Muscle layer of duodenum (tissue), 2 donors: Measurements from ENCODE around the gene COL18A1.

ENCODE experiments used
- H3K27ac ChIP-seq: one replicate; pipeline ENCODE4 v1.7.0; 2013; ENCODE audit warnings: mild to moderate bottlenecking, low read length
- H3K27me3 ChIP-seq: one replicate; pipeline ENCODE4 v1.7.0; 2013; ENCODE audit warnings: low read depth, mild to moderate bottlenecking, control low read depth, low read length
- H3K36me3 ChIP-seq, 2 donors: one replicate each; pipeline ENCODE4 v1.7.0; 2013; ENCODE audit warnings: low read length in 2 of 2, control low read depth in 1 of 2, mild to moderate bottlenecking in 1 of 2; ENCODE audit not compliant: insufficient read depth in 2 of 2, control insufficient read depth in 1 of 2
- H3K4me1 ChIP-seq, 2 donors: one replicate each; pipeline ENCODE4 v1.7.0; 2013; ENCODE audit warnings: low read length in 2 of 2, mild to moderate bottlenecking in 2 of 2, control low read depth in 1 of 2, moderate library complexity in 1 of 2; ENCODE audit not compliant: insufficient read depth in 2 of 2, control insufficient read depth in 1 of 2
- H3K4me3 ChIP-seq, 2 donors: one replicate each; pipeline ENCODE4 v1.7.0; 2013; ENCODE audit warnings: low read length in 2 of 2, low read depth in 1 of 2, mild to moderate bottlenecking in 1 of 2
- H3K9me3 ChIP-seq, 2 donors: one replicate each; pipeline ENCODE4 v1.7.0; 2013; ENCODE audit warnings: low read length in 2 of 2, control low read depth in 1 of 2, mild to moderate bottlenecking in 1 of 2; ENCODE audit not compliant: control insufficient read depth in 1 of 2
- donor health status: healthy.

The COL18A1 gene

DNA sequence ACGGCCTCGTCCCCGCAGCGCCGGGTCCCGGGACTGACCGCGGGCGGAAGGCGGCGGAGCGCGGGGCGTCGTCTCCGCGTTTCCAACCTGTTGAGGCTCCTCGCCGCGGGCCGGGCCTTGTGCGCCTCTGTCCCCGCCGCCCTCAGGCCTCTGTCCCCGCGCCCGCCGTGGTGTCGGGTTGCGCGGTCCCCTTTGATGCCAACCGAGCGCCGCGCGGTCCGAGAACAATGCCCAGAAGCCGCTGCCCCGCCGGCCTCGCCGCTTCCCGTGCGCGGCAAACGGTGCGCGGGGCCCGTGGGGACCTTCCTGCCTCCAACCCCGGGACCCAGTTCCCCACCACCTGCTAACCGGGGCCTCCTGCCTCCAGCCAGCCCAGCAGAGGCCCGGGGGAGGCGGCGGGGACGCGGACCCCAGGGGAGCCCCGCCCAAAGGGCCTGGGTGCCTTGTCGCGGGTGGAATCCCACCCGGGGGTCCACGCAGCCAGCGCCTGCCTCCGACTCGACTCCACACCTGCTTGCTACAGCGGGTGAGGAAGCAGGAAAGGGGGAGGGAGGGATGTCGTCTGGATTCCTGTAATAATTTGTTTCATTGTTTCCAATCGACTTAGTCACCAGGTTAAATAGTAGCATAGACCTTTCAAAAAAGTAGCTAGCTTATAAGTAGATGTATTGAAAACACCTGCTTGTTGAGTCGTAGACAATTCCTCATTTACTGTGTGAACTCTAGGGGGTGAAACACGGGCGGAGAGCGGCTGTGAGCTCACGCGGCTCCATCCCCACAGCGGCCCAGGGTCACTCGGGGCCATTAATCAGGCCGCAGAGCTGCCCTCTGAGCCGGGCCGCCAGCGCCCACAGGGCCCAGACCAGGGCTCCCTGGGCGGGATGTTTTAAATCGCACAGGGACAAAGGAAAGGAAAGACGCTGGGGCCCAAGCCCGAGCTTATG lies 1.1 kb downstream of the COL18A1 start:
- Histone ChIP-seq H3K4me3 (peak overlapping the region; percentile 42 to 63), H3K9me3 (peaks cover 0 to 2% of the 10 kb centered on the region in 2 donors), H3K4me1 (peaks cover 0 to 24% of the 10 kb centered on the region in 2 donors), H3K36me3 (no peaks in the 10 kb centered on the region), H3K27me3 (no peaks in the 10 kb centered on the region), H3K27ac (peak overlapping the region; percentile 36)

DNA sequence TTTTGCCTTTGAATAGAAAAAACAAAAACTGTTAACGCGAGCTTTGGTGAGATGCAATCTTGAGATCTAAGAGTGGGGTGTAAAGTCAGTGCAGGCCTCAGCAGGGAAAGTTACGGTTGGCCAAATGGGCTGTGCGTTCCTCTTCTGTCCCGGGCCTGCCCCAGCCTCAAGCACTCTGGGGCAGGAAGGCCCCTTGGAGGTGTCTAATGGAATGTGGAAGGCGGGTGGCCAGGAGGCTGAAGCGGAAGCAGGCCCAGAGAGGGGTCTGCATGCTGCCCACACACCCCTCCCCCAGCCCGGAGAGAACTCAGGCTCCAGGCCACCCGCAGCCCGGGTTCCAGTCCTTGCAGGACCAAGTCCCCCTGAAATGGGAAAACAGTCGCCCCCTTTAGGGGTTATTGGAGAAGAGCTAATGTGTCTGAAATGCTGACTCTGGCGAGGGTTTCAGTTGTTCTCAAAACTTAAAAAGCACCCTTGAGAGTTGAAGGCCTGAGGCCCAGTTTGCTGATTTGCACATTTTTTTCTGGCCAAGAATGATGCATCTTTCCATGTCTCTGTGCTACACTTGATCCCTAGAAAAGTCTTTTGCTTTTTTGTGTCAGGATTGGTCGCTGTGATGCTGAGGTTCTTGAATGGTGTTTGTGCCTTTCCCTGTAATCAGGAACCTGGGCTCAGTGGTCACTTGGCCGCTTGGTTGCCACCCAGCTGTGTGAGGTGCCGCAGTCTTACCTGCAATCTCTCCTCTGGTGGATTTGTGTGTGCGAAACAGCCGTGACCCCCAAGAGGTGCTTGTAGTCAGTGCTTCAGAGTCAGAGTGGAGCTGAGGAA lies 2.0 kb downstream of the COL18A1 start:
- Histone ChIP-seq H3K9me3 (peaks cover 0 to 2% of the 10 kb centered on the region in 2 donors), H3K27ac (peak overlapping the region; percentile 36), H3K36me3 (no peaks in the 10 kb centered on the region), H3K4me1 (peaks cover 0 to 24% of the 10 kb centered on the region in 2 donors), H3K4me3 (peak overlapping the region; percentile 42 to 63), H3K27me3 (no peaks in the 10 kb centered on the region)

DNA sequence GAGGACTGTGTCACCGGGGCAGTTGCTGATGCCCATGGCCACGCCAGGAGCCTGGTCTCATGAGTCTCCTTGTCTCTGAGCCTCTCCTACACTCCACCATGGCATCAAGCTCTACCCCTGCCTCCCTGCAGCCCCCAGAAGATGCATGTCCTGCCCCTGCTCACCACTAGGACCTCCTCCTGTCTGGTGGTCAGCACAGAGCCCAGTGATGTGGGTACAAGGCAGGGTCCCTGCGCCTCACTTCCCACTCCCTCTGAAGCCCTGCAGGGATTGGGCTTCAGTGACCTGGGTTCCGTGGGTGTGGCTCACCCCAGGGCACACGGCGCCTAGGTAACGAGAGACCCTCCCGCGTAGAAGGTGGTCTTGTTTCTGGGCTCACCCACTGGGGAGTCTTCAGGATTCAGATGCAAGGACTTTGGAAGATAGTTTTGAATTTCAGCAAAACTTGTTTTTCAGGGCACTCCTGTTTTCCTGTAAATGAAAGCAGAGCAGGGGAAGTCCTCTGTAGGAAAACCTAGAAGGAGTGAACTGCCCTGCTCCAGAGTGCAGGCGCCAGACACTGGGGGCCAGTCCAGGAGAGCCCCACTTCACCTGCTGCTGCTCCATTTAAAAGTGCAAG lies 2.8 kb downstream of the COL18A1 start:
- Histone ChIP-seq H3K4me1 (peaks cover 0 to 24% of the 10 kb centered on the region in 2 donors), H3K4me3 (peak overlapping the region in 1 of 2 donors; percentile 42), H3K27ac (no peak overlapping the region), H3K9me3 (no peaks in the 10 kb centered on the region), H3K27me3 (no peaks in the 10 kb centered on the region), H3K36me3 (no peaks in the 10 kb centered on the region)

DNA sequence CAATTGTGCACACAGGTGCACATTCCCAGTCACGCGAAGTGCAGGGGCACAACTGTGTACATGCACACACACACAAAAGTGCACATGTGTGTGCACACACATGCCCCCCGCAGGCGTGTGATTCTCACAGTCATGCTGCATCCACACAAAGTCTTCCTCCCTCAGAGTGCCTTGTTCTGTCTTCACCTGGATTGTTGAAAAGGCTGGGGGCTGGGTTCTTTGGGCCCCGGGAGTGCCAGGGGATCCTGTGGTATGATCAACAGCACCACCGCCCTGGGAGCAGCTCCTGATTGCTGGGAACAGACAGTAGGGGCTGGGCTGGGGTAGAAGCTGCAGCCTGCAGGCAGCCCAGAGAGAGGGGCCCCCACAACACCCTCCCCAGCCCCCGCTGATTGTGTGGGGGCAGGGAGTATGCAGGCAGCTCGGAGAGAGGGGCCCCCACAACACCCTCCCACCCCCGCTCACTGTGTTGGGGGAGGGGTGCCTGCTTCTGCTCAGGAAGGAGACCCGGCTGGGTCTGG lies 3.4 kb downstream of the COL18A1 start:
- H3K4me1 ChIP-seq, result peaks cover 0 to 24% of the 10 kb centered on the region in 2 donors
- H3K36me3 ChIP-seq, result no peaks in the 10 kb centered on the region
- no peaks in the 10 kb centered on the region for H3K27me3 ChIP-seq
- no peak overlapping the region for H3K27ac ChIP-seq
- H3K4me3 ChIP-seq, result no peak overlapping the region
- no peaks in the 10 kb centered on the region for H3K9me3 ChIP-seq

DNA sequence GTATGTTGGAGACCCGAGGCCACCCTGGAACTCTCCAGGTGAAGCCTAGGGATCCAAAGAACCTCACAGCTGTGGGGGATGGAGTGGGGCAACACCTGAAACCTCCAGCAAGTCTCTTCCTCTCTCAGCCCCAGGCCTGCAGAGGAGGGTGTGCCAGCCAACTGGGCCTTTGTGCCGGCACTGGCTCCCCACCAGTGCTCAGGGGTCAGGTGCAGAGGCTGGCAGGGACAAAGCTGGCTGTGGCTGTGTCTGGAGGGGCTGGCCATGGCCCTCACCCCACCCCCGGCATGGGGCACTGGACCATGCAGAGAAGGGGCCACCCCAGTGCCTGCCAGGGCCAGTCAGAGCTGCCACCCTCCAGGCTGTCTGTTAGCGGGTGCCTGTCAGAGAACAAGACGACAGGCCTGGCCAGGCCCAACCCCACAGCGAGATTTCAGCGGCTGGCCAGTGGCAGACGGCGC lies 3.9 kb downstream of the COL18A1 start:
- H3K27ac ChIP-seq, result no peak overlapping the region
- H3K4me3 ChIP-seq, result no peak overlapping the region
- no peaks in the 10 kb centered on the region for H3K36me3 ChIP-seq
- H3K9me3 ChIP-seq, result no peaks in the 10 kb centered on the region
- no peaks in the 10 kb centered on the region for H3K27me3 ChIP-seq
- peaks cover 0 to 24% of the 10 kb centered on the region in 2 donors for H3K4me1 ChIP-seq

DNA sequence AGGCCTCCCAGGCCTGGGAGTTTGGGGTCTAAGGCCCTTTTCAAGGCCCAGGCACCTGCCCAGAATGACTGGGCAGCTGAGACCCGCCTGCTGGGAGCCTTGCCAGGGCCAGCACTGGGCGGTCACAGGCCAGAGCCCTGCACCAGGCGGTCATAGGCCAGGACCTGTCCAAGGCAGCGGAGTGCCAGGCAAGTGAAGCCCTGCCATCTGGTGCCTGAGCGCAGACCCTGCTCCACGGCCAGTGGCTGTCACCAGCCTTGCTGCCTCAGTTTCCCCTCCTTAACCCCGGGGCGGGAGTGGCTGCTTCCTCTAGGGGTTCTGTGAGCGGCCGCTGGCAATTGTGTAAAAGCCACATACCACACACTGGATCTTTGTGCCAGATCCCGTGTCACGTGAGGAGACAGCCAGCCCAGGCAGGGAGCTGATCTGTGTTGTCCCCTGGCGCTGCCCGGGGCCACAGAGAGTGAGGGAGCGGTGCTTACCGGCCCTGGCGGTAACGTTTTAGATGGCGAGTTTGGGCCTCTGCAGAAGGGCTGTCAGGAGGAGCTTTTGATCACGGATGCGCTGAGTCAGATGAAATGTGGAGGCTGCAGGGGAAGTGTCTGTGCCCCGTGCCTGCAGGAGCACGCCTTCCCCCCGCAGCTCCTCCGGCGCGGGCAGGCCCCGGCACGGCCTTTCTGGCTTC lies 4.6 kb downstream of the COL18A1 start:
- Histone ChIP-seq H3K36me3 (no peaks in the 10 kb centered on the region), H3K4me3 (no peak overlapping the region), H3K27me3 (no peaks in the 10 kb centered on the region), H3K9me3 (no peaks in the 10 kb centered on the region), H3K27ac (no peak overlapping the region), H3K4me1 (peaks cover 0 to 18% of the 10 kb centered on the region in 2 donors)

DNA sequence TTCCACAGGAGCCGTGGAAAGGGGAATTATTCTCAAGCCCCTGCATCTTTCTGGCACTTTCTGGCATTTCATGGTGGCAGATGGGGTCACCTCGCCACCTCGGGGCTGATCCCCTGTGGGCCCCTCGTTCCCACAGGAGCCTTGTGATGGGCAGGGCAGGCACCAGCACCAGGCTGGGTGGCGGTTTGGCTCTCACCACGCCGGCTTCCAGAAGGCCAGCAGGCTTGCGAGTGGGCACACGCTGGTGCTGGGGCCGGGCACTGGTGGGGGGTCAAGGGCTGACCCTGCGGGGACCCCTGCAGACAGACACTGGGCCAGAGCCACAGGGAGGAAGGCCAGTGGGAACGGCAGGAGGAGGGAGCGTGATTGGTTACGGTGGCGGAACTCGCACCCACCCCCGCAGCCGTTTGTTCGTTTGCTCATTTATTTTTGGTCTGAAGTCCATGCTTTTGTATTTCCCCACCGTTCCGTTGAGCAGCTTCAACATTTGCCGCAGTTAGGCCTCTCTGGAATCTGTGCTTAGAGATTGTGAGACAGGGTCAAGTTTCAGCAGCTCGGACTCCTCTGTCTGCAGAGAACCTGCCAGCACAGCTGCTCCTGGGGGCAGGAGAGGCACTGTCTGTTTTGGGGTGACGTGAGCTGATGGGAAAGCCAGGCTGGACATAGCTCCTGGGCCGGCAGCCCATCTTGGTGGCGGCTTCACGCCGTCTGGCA lies 5.3 kb downstream of the COL18A1 start:
- Histone ChIP-seq H3K4me3 (no peak overlapping the region), H3K27ac (no peak overlapping the region), H3K4me1 (peaks cover 0 to 18% of the 10 kb centered on the region in 2 donors), H3K27me3 (no peaks in the 10 kb centered on the region), H3K9me3 (no peaks in the 10 kb centered on the region), H3K36me3 (no peaks in the 10 kb centered on the region)

DNA sequence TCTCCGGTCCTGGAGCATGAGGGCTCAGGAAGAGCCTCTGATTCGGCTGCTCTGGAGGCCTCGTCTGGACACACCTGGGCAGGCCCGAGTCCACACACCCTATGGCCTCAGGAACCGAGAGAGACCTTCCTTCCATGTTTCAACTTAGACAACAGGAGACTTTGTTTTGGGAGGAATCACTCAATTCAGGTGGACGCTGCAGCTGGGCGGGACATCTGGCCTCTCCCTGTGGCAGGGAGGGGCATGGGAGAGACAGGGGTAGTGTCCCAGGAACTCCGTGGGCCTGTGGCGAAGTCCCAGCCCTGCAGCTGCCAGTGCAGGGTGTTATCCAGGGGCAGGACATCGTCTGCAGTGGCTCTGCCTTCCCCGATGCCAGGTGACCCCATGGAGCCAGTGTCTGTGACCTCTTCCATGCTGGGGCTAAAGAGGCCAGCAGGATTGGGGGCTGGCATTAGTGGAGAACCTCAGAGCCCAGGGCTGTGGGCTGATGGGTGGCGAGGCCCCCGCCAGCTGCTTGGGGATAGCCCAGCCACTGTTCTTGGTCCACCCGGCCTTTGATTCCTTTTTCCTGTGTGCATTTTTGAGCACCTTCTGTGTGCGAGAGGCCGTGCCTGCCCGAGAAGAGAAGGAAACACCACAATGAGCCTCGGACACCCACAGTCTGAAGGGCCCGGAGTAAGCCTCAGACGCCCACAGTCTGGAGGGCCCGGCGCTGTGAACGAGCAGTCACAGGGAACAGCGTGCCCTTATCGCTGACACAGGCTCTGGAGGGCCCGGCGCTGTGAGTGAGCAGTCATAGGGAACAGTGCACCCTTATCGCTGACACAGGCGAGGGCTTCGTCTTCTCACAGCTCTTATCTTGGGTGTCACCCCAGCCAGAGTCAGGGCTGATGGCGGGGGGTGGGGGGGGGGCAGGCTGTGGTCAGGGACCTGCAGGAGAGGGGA lies 6.2 kb downstream of the COL18A1 start:
- Histone ChIP-seq H3K27ac (no peak overlapping the region), H3K36me3 (no peaks in the 10 kb centered on the region), H3K9me3 (no peaks in the 10 kb centered on the region), H3K4me1 (peaks cover 0 to 18% of the 10 kb centered on the region in 2 donors), H3K4me3 (no peak overlapping the region), H3K27me3 (no peaks in the 10 kb centered on the region)

DNA sequence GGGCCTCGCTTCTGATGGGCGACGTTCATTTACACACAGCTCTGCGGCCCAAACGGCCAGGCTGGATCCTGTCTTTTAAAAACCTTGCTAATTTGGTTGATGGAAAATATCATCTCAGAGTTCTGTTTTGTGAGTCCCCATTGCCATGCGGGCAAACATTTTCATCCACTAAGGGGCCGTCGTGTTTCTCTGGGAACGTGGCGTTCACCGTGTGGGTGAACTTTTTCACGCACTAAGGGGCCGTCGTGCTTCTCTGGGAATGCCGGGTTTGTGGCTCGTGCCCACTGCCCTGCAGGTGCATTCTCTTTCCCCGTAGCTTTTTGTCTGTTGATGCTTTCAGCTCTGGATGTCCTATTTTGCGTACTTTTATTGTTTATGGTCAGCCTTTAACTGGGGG lies 6.8 kb downstream of the COL18A1 start:
- Histone ChIP-seq H3K27ac (no peak overlapping the region), H3K36me3 (no peaks in the 10 kb centered on the region), H3K27me3 (no peaks in the 10 kb centered on the region), H3K4me3 (no peak overlapping the region), H3K9me3 (no peaks in the 10 kb centered on the region), H3K4me1 (peaks cover 0 to 15% of the 10 kb centered on the region in 2 donors)
